ENCODE data around the gene ARHGAP4.

DNA sequence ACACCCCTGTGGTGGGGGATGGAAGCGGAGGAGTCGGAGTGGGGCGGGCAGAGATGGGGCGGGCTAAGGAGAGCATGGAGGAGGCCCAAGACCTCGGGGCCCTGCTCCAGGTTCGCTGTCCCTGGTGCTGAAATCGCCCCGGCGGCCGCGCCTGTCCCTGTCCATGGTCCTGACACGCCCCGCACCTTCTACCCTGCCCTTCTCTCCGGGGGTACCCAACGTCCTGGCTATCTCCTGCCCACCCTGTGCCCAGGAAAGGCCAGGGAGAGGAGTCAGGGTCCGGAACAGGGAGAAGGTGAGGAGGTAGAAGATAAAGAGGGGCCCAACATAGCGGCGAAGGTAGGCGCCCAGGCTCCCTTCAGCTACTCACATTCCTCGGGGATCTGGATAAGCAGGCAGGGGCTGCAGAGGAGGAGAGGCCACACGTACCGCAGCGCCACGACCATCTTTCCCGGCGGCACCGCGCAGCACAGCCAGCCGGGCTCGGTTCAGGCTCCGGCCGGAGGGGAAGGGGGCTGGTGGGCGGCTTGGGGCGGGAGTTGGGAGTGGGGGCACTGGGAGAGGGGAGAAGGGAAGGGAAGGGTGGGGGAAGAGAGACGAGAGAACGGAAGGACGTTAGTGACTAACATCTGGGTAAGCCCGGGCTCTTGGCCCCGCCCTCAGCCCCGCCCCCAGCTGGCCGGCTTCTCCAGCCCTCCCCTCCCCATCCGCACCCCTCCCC lies 50.5 kb downstream of the ARHGAP4 start:
- TF ChIP-seq YY1 (IDR thresholded peaks at IDR 0.05; ENCODE audit: insufficient read depth, insufficient read length) (no peak), ZNF274 (IDR thresholded peaks at IDR 0.05; ENCODE audit: low read depth, low read length) (no peak)

Data from NT2/D1 (cell line).